Measurements from ENCODE around the gene PLD5.

The PLD5 gene

GRCh38 chr1:242524571-242525359 lies at the start of gene PLD5:
Gene PLD5, minus strand, starts transcription at chr1:242524697.
- DNase-seq (ENCODE audit: low read depth in 2 of 2): no peak

GRCh38 chr1:242569867-242570266 lies 45.4 kb upstream of the PLD5 start:
- no peak for DNase-seq (ENCODE audit: low read depth in 2 of 2)

GRCh38 chr1:242568666-242569065 lies 44.2 kb upstream of the PLD5 start:
- DNase-seq (ENCODE audit: low read depth in 2 of 2): no peak

GRCh38 chr1:242567596-242567995 lies 43.1 kb upstream of the PLD5 start:
- DNase-seq (ENCODE audit: low read depth in 2 of 2): no peak

- DNase-seq (ENCODE audit: low read depth in 2 of 2): no peak
These were observed 32.3 kb upstream of the PLD5 start for GRCh38 chr1:242556759-242557158.

GRCh38 chr1:242556276-242556675 lies 31.8 kb upstream of the PLD5 start:
- DNase-seq (ENCODE audit: low read depth in 2 of 2): no peak

GRCh38 chr1:242554577-242554976 lies 30.1 kb upstream of the PLD5 start:
- DNase-seq (ENCODE audit: low read depth in 2 of 2): no peak

- DNase-seq (ENCODE audit: low read depth in 2 of 2): no peak
These were observed 22.6 kb upstream of the PLD5 start for GRCh38 chr1:242546849-242547729.

GRCh38 chr1:242546441-242546840 lies 21.9 kb upstream of the PLD5 start:
- DNase-seq (ENCODE audit: low read depth in 2 of 2): no peak

GRCh38 chr1:242544071-242544470 lies 19.6 kb upstream of the PLD5 start:
- no peak for DNase-seq (ENCODE audit: low read depth in 2 of 2)

- DNase-seq (ENCODE audit: low read depth in 2 of 2): no peak
These were observed 17.8 kb upstream of the PLD5 start for GRCh38 chr1:242542271-242542670.

GRCh38 chr1:242535986-242536385 lies 11.5 kb upstream of the PLD5 start:
- DNase-seq (ENCODE audit: low read depth in 2 of 2): no peak

- no peak for DNase-seq (ENCODE audit: low read depth in 2 of 2)
These were observed 10.3 kb upstream of the PLD5 start for GRCh38 chr1:242534753-242535152.

GRCh38 chr1:242530761-242531160 lies 6.3 kb upstream of the PLD5 start:
- no peak for DNase-seq (ENCODE audit: low read depth in 2 of 2)

GRCh38 chr1:242525769-242526168 lies 1.3 kb upstream of the PLD5 start:
- no peak for DNase-seq (ENCODE audit: low read depth in 2 of 2)

GRCh38 chr1:242525360-242525722 lies 844 bp upstream of the PLD5 start:
- DNase-seq (ENCODE audit: low read depth in 2 of 2): no peak

GRCh38 chr1:242523719-242524570 lies 552 bp downstream of the PLD5 start:
- DNase-seq (ENCODE audit: low read depth in 2 of 2): no peak

- DNase-seq (ENCODE audit: low read depth in 2 of 2): no peak
These were observed 1.3 kb downstream of the PLD5 start for GRCh38 chr1:242522996-242523718.

- no peak for DNase-seq (ENCODE audit: low read depth in 2 of 2)
These were observed 2.1 kb downstream of the PLD5 start for GRCh38 chr1:242522304-242522945.

- DNase-seq (ENCODE audit: low read depth in 2 of 2): no peak
These were observed 8.9 kb downstream of the PLD5 start for GRCh38 chr1:242515555-242515954.

GRCh38 chr1:242506724-242507123 lies 17.8 kb downstream of the PLD5 start:
- no peak for DNase-seq (ENCODE audit: low read depth in 2 of 2)
